ENCODE data around the gene ZNF699.
"Not testable (repeated sequence)": the region's sequence is repeated elsewhere in the genome, so short reads cannot be mapped to it uniquely, and the experiment has no call there.

The ZNF699 gene

GRCh38 chr19:9283485-9283884, 26.2 kb downstream of the ZNF699 start:
- not testable (repeated sequence) for DNase-seq

GRCh38 chr19:9251236-9251635, 58.4 kb downstream of the ZNF699 start:
- DNase-seq, result no peak

GRCh38 chr19:9250630-9251029, 59.0 kb downstream of the ZNF699 start, which contains the start of gene OR7E24:
OR7E24 (plus strand) TSS chr19:9250930; CDS start chr19:9251044, 114 bp downstream.
- DNase-seq, result no peak

All from right hindlimb (tissue), 1 donor.